HEK293 (cell line): ENCODE data around the gene EXOC7.
"Not testable (repeated sequence)": the region's sequence is repeated elsewhere in the genome, so short reads cannot be mapped to it uniquely, and the experiment has no call there.

Source experiments
- CTCF ChIA-PET: fragments of 350-600 bp; formaldehyde crosslinking; extraction: SDS; loops from one replicate; lab custom pipeline; 2021; ENCODE audit warnings: antibody characterized with exemption; lab: Yijun Ruan, JAX
- POLR2A ChIA-PET: fragments of 300-600 bp; formaldehyde crosslinking; extraction: SDS; loops from one replicate; lab custom pipeline; 2020; ENCODE audit warnings: antibody characterized with exemption, inconsistent platforms; lab: Yijun Ruan, JAX
- H3K27ac ChIP-seq: fragments of 200-500 bp; sonication (Bioruptor generic); 2 replicates; pipeline ENCODE4 v1.5.1; 2014; ENCODE audit warnings: low read depth, low read length, control low read depth, inconsistent platforms; ENCODE audit errors: extremely low read depth
- H3K36me3 ChIP-seq, 2 experiments: fragments of 200-500 bp in 1 of 2; sonication (Bioruptor generic) in 1 of 2; 1 replicate in 1 of 2; 2 replicates in 1 of 2; pipeline ENCODE4 v1.5.1; 2014 to 2017; ENCODE audit warnings: inconsistent platforms in 2 of 2, low read length in 2 of 2; ENCODE audit not compliant: control insufficient read depth in 2 of 2, insufficient read depth in 1 of 2
- H3K4me1 ChIP-seq: fragments of 200-500 bp; sonication (Bioruptor generic); 2 replicates; pipeline ENCODE4 v1.5.1; 2014; ENCODE audit warnings: mild to moderate bottlenecking, low read length, inconsistent platforms; ENCODE audit not compliant: control insufficient read depth, insufficient read depth
- H3K4me3 ChIP-seq: 2 replicates; pipeline ENCODE4 v1.5.1; 2011; ENCODE audit warnings: low read depth, mild to moderate bottlenecking, control low read depth, low read length, moderate library complexity
- H3K9me3 ChIP-seq: fragments of 200-500 bp; sonication (Bioruptor generic); 2 replicates; pipeline ENCODE4 v1.5.1; 2014; ENCODE audit warnings: low read depth, low read length, inconsistent platforms; ENCODE audit not compliant: control insufficient read depth, insufficient read depth
- BCL11B ChIP-seq: fragments of 450-650 bp; formaldehyde crosslinking; IDR thresholded peaks from 2 replicates; pipeline ENCODE4 v1.5.1; 2016; ENCODE audit warnings: low read depth, missing biosample characterization, missing genetic modification characterization
- FEZF1 ChIP-seq: fragments of 450-650 bp; formaldehyde crosslinking; IDR thresholded peaks from 2 replicates; pipeline ENCODE4 v1.5.1; 2016; ENCODE audit warnings: missing biosample characterization, missing genetic modification characterization
- OVOL3 ChIP-seq: fragments of 450-650 bp; formaldehyde crosslinking; IDR thresholded peaks from 2 replicates; pipeline ENCODE4 v1.5.1; 2016; ENCODE audit warnings: missing biosample characterization, missing genetic modification characterization
- PATZ1 ChIP-seq: fragments of 450-650 bp; formaldehyde crosslinking; IDR thresholded peaks from 2 replicates; pipeline ENCODE4 v1.5.1; 2016; ENCODE audit warnings: missing biosample characterization, missing genetic modification characterization
- PRDM10 ChIP-seq: fragments of 450-650 bp; formaldehyde crosslinking; IDR thresholded peaks from 2 replicates; pipeline ENCODE4 v1.5.1; 2016; ENCODE audit warnings: missing biosample characterization, missing genetic modification characterization
- REPIN1 ChIP-seq: fragments of 450-650 bp; formaldehyde crosslinking; IDR thresholded peaks from 2 replicates; pipeline ENCODE4 v1.5.1; 2017; ENCODE audit warnings: missing biosample characterization, missing genetic modification characterization, low read depth
- YY1 ChIP-seq: fragments of 450-650 bp; formaldehyde crosslinking; IDR thresholded peaks from 2 replicates; pipeline ENCODE4 v1.5.1; 2018; ENCODE audit warnings: missing biosample characterization, missing genetic modification characterization
- ZNF24 ChIP-seq: fragments of 450-650 bp; formaldehyde crosslinking; IDR thresholded peaks from 2 replicates; pipeline ENCODE4 v1.5.1; 2016; ENCODE audit warnings: missing biosample characterization, missing genetic modification characterization
- ZNF302 ChIP-seq: fragments of 450-650 bp; formaldehyde crosslinking; IDR thresholded peaks from 2 replicates; pipeline ENCODE4 v1.5.1; 2016; ENCODE audit warnings: missing biosample characterization, missing genetic modification characterization, low read depth
- ZNF366 ChIP-seq: fragments of 450-650 bp; formaldehyde crosslinking; conservative IDR thresholded peaks from 2 replicates; pipeline ENCODE4 v1.5.1; 2016; ENCODE audit warnings: missing biosample characterization, missing genetic modification characterization
- ZNF596 ChIP-seq: fragments of 450-650 bp; IDR thresholded peaks from 2 replicates; pipeline ENCODE4 v1.5.0; 2018; ENCODE audit warnings: missing biosample characterization, mild to moderate bottlenecking, missing genetic modification characterization, moderate library complexity
- ZNF621 ChIP-seq: fragments of 450-650 bp; formaldehyde crosslinking; IDR thresholded peaks from 2 replicates; pipeline ENCODE4 v1.5.1; 2017; ENCODE audit warnings: missing biosample characterization, missing genetic modification characterization
- ZNF626 ChIP-seq: fragments of 450-650 bp; sonication (Bioruptor Pico); formaldehyde crosslinking; IDR thresholded peaks from 2 replicates; pipeline ENCODE4 v1.5.1; 2018; ENCODE audit warnings: missing biosample characterization, missing genetic modification characterization, inconsistent platforms
- ZNF707 ChIP-seq: fragments of 450-650 bp; formaldehyde crosslinking; IDR thresholded peaks from 2 replicates; pipeline ENCODE4 v1.5.1; 2016; ENCODE audit warnings: missing biosample characterization, missing genetic modification characterization
- ZNF747 ChIP-seq: fragments of 450-650 bp; formaldehyde crosslinking; IDR thresholded peaks from 2 replicates; pipeline ENCODE4 v1.5.1; 2016; ENCODE audit warnings: missing biosample characterization, missing genetic modification characterization
- ZNF776 ChIP-seq: fragments of 450-650 bp; formaldehyde crosslinking; IDR thresholded peaks from 2 replicates; pipeline ENCODE4 v1.5.0; 2017; ENCODE audit warnings: missing biosample characterization, missing genetic modification characterization, borderline replicate concordance
- TF ChIP-seq, protein P1 (sequence below): fragments of 450-650 bp; formaldehyde crosslinking; IDR thresholded peaks from 2 replicates; pipeline ENCODE4 v1.5.1; 2016; ENCODE audit warnings: missing biosample characterization, missing genetic modification characterization
- TF ChIP-seq, protein P2 (sequence below): fragments of 450-650 bp; formaldehyde crosslinking; IDR thresholded peaks from 2 replicates; pipeline ENCODE4 v1.5.0; 2017; ENCODE audit warnings: missing biosample characterization, missing genetic modification characterization, borderline replicate concordance

Gene EXOC7

GRCh38 chr17:76046064-76046463 lies 57.5 kb downstream of the EXOC7 start:
- peaks cover 70 to 99% of the 10 kb centered on the region in 2 experiments for H3K36me3 ChIP-seq
- TF ChIP-seq REPIN1 (tag by site-specific recombination) (no peak), ZNF366 (tag by site-specific recombination) (no peak), ZNF626 (tag by site-specific recombination) (no peak), ZNF776 (tag by site-specific recombination) (no peak), BCL11B (tag by site-specific recombination) (no peak), ZNF747 (tag by site-specific recombination) (no peak), YY1 (tag by site-specific recombination) (no peak), ZNF707 (tag by site-specific recombination) (no peak), OVOL3 (tag by site-specific recombination) (no peak), ZNF621 (no peak), PATZ1 (tag by site-specific recombination) (no peak), ZNF302 (no peak), ZNF596 (no peak), FEZF1 (no peak), ZNF24 (no peak)
- TF ChIP-seq, protein P1, sequence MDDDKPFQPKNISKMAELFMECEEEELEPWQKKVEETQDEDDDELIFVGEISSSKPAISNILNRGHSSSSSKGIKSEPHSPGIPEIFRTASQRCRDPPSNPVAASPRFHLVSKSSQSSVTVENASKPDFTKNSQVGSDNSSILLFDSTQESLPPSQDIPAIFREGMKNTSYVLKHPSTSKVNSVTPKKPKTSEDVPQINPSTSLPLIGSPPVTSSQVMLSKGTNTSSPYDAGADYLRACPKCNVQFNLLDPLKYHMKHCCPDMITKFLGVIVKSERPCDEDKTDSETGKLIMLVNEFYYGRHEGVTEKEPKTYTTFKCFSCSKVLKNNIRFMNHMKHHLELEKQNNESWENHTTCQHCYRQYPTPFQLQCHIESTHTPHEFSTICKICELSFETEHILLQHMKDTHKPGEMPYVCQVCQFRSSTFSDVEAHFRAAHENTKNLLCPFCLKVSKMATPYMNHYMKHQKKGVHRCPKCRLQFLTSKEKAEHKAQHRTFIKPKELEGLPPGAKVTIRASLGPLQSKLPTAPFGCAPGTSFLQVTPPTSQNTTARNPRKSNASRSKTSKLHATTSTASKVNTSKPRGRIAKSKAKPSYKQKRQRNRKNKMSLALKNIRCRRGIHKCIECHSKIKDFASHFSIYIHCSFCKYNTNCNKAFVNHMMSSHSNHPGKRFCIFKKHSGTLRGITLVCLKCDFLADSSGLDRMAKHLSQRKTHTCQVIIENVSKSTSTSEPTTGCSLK (tag by site-specific recombination), result no peak
- TF ChIP-seq, protein P2, sequence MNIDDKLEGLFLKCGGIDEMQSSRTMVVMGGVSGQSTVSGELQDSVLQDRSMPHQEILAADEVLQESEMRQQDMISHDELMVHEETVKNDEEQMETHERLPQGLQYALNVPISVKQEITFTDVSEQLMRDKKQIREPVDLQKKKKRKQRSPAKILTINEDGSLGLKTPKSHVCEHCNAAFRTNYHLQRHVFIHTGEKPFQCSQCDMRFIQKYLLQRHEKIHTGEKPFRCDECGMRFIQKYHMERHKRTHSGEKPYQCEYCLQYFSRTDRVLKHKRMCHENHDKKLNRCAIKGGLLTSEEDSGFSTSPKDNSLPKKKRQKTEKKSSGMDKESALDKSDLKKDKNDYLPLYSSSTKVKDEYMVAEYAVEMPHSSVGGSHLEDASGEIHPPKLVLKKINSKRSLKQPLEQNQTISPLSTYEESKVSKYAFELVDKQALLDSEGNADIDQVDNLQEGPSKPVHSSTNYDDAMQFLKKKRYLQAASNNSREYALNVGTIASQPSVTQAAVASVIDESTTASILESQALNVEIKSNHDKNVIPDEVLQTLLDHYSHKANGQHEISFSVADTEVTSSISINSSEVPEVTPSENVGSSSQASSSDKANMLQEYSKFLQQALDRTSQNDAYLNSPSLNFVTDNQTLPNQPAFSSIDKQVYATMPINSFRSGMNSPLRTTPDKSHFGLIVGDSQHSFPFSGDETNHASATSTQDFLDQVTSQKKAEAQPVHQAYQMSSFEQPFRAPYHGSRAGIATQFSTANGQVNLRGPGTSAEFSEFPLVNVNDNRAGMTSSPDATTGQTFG (tag by site-specific recombination), result no peak
- no peaks in the 10 kb centered on the region for H3K9me3 ChIP-seq
- H3K27ac ChIP-seq, result no peak overlapping the region
- POLR2A ChIA-PET, result interaction anchor here (0.6 kb wide), 1 partner anchor 11 kb away, joined by 4 read pairs; no protein-coding TSS in a partner anchor
- H3K4me3 ChIP-seq, result no peak overlapping the region
- H3K4me1 ChIP-seq, result no peaks in the 10 kb centered on the region
- CTCF ChIA-PET, result interaction anchor here (1.1 to 2.3 kb wide), 3 partner anchors 11 to 32 kb away, joined by 3 to 14 read pairs (median 3); no protein-coding TSS in a partner anchor

GRCh38 chr17:76044475-76045007 lies 59.0 kb downstream of the EXOC7 start:
- H3K4me3 ChIP-seq, H3K4me1 ChIP-seq, H3K9me3 ChIP-seq, POLR2A ChIA-PET: not testable (repeated sequence)
- CTCF ChIA-PET, result interaction anchor here (1.1 kb wide), 1 partner anchor 44 kb away, joined by 3 read pairs; the partner anchor contains the start of gene CDK3
- H3K27ac ChIP-seq, result peak overlapping the region; percentile 41; the same call in 1 of the 2 replicates
- H3K36me3 ChIP-seq, result peaks cover 76 to 99% of the 10 kb centered on the region in 2 experiments
- TF ChIP-seq PRDM10 (tag by site-specific recombination), result 0 out of 2 replicates have a peak, but pooled peaks have one; percentile 14
